Gastrocnemius medialis (tissue), 4 donors: Measurements from ENCODE around the gene SCAMP1. TPM values are rescaled to one million over a fixed set of nuclear protein-coding genes. Genes with fewer than 3 reads are reported as not detected.

Source experiments
- ATAC-seq, 2 donors: fragments of 150-250 bp; one replicate each; pipeline ENCODE4 v1.9.1; 2016
- DNase-seq, 2 donors: peaks; one replicate each; pipeline ENCODE4 v3.0.0-alpha.2; 2019
- H3K27ac ChIP-seq, 4 donors: fragments of 200-600 bp; sonication (generic); 1 replicate in 1 of 4; 2 replicates in 3 of 4; pipeline ENCODE4 v1.5.1; 2016 to 2018; ENCODE audit warnings: mild to moderate bottlenecking in 2 of 4, moderate library complexity in 1 of 4
- H3K27me3 ChIP-seq, 3 donors: fragments of 200-600 bp; sonication (generic) in 2 of 3; 1 replicate in 1 of 3; 2 replicates in 2 of 3; pipeline versions ENCODE4 v1.5.1 to v1.6.0; 2016 to 2019; ENCODE audit warnings: mild to moderate bottlenecking in 1 of 3, moderate library complexity in 1 of 3
- H3K36me3 ChIP-seq, 2 donors: fragments of 200-600 bp; sonication (generic) in 1 of 2; one replicate each; pipeline ENCODE4 v1.5.1; 2017 to 2018
- H3K4me1 ChIP-seq, 2 donors: fragments of 200-600 bp; sonication (generic) in 1 of 2; one replicate each; pipeline ENCODE4 v1.5.1; 2016 to 2017; ENCODE audit warnings: mild to moderate bottlenecking in 2 of 2
- H3K4me3 ChIP-seq, 4 donors: fragments of 200-600 bp; sonication (generic) in 3 of 4; 1 replicate in 1 of 4; 2 replicates in 3 of 4; pipeline ENCODE4 v1.5.1; 2016 to 2019; ENCODE audit warnings: mild to moderate bottlenecking in 2 of 4
- H3K9me3 ChIP-seq, 3 donors: fragments of 200-600 bp; sonication (generic) in 2 of 3; 1 replicate in 1 of 3; 2 replicates in 2 of 3; pipeline ENCODE4 v1.5.1; 2016 to 2019
- POLR2A ChIP-seq, 2 donors: fragments of 450-650 bp; IDR thresholded peaks; one replicate each; pipeline ENCODE4 v1.6.1; 2017; ENCODE audit warnings: antibody characterized with exemption in 2 of 2, mild to moderate bottlenecking in 2 of 2, moderate library complexity in 2 of 2
- in situ Hi-C, 4 donors: fragments of 200-750 bp; cut with MboI; loops; one replicate each; pipeline versions ENCODE4 v1.15.0 to v1.8.0; 2017; ENCODE audit warnings: low sequenced_read_pairs in 4 of 4
- intact Hi-C: fragments of 100-400 bp; cut with DNase I; formaldehyde crosslinking; loops from one replicate; pipeline ENCODE4 v1.15.1; 2023; ENCODE audit warnings: low total_unique reads
- total RNA-seq, 4 donors: library from RNA; depleted of rRNA; stranded (reverse); fragments of >200 nt; gene quantifications; one replicate each; pipeline versions ENCODE4 v1.1.0 to v1.2.3, GENCODE V29; 2016
- TF ChIP-seq, protein P1 (sequence below), 5 experiments: fragments of 450-650 bp in 3 of 5; fragments of 200-600 bp in 2 of 5; sonication (generic) in 2 of 5; IDR thresholded peaks in 4 of 5; conservative IDR thresholded peaks in 1 of 5; 1 replicate in 4 of 5; 2 replicates in 1 of 5; pipeline ENCODE4 v1.5.1; 2016 to 2019; ENCODE audit warnings: antibody characterized with exemption in 5 of 5, mild to moderate bottlenecking in 3 of 5, moderate library complexity in 3 of 5

The SCAMP1 gene
- total RNA-seq, 4 donors from 2014 or later = 17.5 to 35.2 (median 22.0) TPM

DNA sequence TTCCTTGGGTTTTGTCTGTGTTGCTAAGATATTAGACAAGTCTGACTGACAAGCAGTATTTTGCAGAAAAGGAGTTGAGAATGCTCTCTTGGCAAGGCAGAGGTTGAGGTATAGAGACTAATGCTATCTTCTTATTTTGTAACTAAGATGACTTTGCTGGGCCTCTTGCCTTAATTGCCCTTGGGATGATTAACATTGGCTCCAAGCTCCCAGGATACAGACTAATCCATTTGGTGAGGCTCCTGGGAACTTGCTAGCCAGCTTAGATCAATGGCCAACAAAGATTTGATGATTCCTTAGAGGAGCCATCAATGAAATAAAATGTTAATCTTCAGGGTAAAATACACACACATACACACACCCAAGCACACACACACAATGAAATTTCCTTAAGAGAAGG lies 37.2 kb upstream of the SCAMP1 start:
- Histone ChIP-seq H3K27me3 (no peaks in the 10 kb centered on the region), H3K27ac (no peak overlapping the region), H3K36me3 (no peaks in the 10 kb centered on the region), H3K4me1 (no peaks in the 10 kb centered on the region), H3K4me3 (no peak overlapping the region), H3K9me3 (no peaks in the 10 kb centered on the region)
- no peak for ATAC-seq
- DNase-seq = no peak
- intact Hi-C loops (no loop called here), in situ Hi-C loops (loop anchor here in 1 of 4 donors (25.0 kb wide), 1 partner anchor 639 kb away; no protein-coding TSS in a partner anchor)
- TF ChIP-seq POLR2A (IDR thresholded peaks at IDR 0.05) = no peak
- TF ChIP-seq, protein P1, sequence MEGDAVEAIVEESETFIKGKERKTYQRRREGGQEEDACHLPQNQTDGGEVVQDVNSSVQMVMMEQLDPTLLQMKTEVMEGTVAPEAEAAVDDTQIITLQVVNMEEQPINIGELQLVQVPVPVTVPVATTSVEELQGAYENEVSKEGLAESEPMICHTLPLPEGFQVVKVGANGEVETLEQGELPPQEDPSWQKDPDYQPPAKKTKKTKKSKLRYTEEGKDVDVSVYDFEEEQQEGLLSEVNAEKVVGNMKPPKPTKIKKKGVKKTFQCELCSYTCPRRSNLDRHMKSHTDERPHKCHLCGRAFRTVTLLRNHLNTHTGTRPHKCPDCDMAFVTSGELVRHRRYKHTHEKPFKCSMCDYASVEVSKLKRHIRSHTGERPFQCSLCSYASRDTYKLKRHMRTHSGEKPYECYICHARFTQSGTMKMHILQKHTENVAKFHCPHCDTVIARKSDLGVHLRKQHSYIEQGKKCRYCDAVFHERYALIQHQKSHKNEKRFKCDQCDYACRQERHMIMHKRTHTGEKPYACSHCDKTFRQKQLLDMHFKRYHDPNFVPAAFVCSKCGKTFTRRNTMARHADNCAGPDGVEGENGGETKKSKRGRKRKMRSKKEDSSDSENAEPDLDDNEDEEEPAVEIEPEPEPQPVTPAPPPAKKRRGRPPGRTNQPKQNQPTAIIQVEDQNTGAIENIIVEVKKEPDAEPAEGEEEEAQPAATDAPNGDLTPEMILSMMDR (IDR thresholded peaks at IDR 0.05 in 4 of 5, conservative IDR thresholded peaks at IDR 0.05 in 1 of 5) = no peak

DNA sequence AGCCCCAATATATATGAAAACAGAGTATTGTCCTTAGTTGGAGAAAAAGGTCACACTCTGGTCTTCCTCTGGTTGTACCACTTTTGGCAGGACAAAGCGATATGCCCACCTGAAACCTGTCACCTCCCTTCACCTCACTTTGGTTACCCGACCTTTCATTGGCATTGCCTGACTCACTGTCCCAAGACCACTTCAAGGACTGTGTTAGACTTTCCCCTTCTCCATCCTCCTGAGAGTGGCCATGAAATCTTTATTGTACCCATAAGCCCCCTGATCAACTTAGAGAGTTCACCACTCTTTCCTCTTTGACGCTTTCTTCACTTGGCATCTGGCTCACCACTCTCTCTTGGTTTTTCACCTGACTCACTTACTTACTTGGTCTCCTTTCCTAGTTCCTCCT lies 33.5 kb upstream of the SCAMP1 start:
- ATAC-seq (no peak), DNase-seq (no peak)
- Histone ChIP-seq H3K27me3 (no peaks in the 10 kb centered on the region), H3K36me3 (no peaks in the 10 kb centered on the region), H3K4me3 (no peak overlapping the region), H3K4me1 (no peaks in the 10 kb centered on the region), H3K27ac (no peak overlapping the region), H3K9me3 (no peaks in the 10 kb centered on the region)
- TF ChIP-seq, protein P1 (IDR thresholded peaks at IDR 0.05 in 4 of 5, conservative IDR thresholded peaks at IDR 0.05 in 1 of 5) = no peak
- no peak for TF ChIP-seq POLR2A (IDR thresholded peaks at IDR 0.05)
- intact Hi-C loops = no loop called here
- in situ Hi-C loops = no loop called here

DNA sequence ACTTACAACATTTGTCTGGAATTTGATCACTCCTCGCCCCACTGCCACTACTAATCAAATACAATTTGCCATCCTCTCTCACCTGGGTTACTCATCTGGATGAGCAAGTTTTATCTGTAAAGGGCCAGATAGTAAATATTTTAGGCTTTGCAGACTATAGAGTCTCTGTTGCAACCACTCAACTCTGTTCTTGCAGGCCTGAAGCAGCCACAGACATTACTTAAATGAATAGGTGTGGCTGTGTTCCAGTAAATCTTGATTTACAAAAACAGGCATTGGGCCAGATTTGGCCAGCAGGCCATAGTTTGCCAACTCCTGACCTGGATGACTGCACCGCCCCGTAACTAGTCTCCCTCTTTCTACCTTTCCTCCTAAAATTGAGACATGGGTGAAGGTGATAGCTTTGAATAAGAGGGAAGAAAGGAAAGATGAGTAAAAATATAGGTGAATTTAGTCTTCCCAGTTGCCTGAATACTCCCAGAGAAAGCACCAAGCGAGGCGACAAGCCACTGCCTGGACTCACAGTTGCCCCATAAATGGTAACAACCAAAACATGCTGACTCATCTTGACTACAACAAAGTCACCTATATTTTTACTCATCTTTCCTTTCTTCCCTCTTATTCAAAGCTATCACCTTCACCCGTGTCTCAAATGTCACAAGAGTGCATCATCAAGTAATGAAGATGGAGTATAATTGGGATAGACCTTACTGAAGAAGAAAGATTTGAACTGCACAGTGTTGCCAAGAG lies 32.5 kb upstream of the SCAMP1 start:
- Histone ChIP-seq H3K27me3 (no peaks in the 10 kb centered on the region), H3K27ac (no peak overlapping the region), H3K9me3 (no peaks in the 10 kb centered on the region), H3K4me3 (no peak overlapping the region), H3K36me3 (no peaks in the 10 kb centered on the region), H3K4me1 (no peaks in the 10 kb centered on the region)
- DNase-seq = no peak
- no peak for ATAC-seq
- intact Hi-C loops (no loop called here), in situ Hi-C loops (no loop called here)
- no peak for TF ChIP-seq POLR2A (IDR thresholded peaks at IDR 0.05)
- TF ChIP-seq, protein P1 (IDR thresholded peaks at IDR 0.05 in 4 of 5, conservative IDR thresholded peaks at IDR 0.05 in 1 of 5) = no peak

DNA sequence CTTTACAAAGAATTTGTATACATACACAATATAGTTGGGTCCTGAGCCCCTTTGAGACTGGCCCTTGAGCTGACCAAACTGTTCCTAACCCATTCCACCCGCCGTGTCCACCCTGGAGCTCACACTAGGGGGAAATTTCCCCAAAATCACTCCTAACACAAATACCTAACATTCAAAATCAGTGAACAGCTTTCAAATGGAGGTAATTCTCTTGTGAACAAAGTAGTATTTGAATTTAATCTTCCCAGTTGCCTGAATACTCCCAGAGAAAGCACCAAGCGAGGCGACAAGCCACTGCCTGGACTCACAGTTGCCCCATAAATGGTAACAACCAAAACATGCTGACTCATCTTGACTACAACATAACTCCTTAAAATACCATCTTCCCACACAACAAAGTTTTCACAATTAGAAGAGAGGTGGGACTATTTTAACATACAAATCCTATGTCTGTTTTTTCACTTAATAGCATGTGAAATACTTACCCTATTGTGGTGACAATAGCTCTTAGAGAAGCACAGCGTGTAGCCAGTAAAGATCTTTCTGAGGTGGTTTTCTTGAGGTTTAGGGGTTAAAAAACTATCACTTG lies 31.7 kb upstream of the SCAMP1 start:
- no peaks in the 10 kb centered on the region for H3K9me3 ChIP-seq
- H3K27me3 ChIP-seq = no peaks in the 10 kb centered on the region
- no peak overlapping the region for H3K27ac ChIP-seq
- TF ChIP-seq POLR2A (IDR thresholded peaks at IDR 0.05) = no peak
- TF ChIP-seq, protein P1 (IDR thresholded peaks at IDR 0.05 in 4 of 5, conservative IDR thresholded peaks at IDR 0.05 in 1 of 5) = no peak
- H3K36me3 ChIP-seq = no peaks in the 10 kb centered on the region
- DNase-seq (no peak), ATAC-seq (no peak)
- in situ Hi-C loops = no loop called here
- H3K4me3 ChIP-seq = no peak overlapping the region
- H3K4me1 ChIP-seq = no peaks in the 10 kb centered on the region
- intact Hi-C loops = no loop called here
